Measurements from ENCODE around the gene FTH1.

- TF ChIP-seq ZNF274 (IDR thresholded peaks at IDR 0.05; ENCODE audit: low read depth, low read length) (no peak), YY1 (IDR thresholded peaks at IDR 0.05; ENCODE audit: insufficient read depth, insufficient read length) (no peak), SUZ12 (IDR thresholded peaks at IDR 0.05; ENCODE audit: extremely low read depth, insufficient read depth, insufficient read length) (no peak)
Measured at GRCh38 chr11:62015615-62016014, 48.2 kb upstream of the FTH1 start.
